Measurements from ENCODE around the gene TTC34.

GRCh38 chr1:2803086-2803930, 1.8 kb upstream of the TTC34 start:
- TF ChIP-seq CTCF (IDR thresholded peaks at IDR 0.05) (no peak), POLR2A (IDR thresholded peaks at IDR 0.05) (no peak)
